SH-SY5Y (cell line): ENCODE results near the gene SUSD2.

Experiments
- GATA2 ChIP-seq: IDR thresholded peaks from 2 replicates; pipeline ENCODE4 v1.6.1; 2011; ENCODE audit warnings: mild to moderate bottlenecking, low read depth, low read length
- GATA3 ChIP-seq: IDR thresholded peaks from 2 replicates; pipeline ENCODE4 v1.6.1; 2011; ENCODE audit warnings: low read depth, mild to moderate bottlenecking, low read length, moderate library complexity

DNA sequence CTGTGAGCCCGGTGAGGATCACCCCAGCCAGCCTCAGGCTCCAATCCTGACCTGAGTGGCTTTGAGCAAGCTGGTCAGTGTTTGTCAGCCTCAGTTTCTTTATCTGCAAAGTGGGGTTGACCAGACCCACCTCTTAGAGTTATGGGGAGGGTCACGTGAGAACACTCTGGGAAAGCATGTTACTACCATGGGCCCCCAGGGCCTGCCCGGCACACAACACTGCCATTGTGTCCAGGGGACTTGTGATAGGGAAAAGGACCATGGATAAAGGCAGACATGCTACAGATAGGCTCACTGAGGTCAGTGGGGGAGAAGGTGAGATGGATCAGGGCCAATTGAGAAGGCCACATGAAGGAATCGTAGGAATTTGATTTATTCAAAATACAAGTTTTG lies 32.1 kb upstream of the SUSD2 start:
- TF ChIP-seq GATA2 (no peak), GATA3 (no peak)
